CD4-positive, alpha-beta T cell (primary cell): Measurements from ENCODE around the gene TPSG1. TPM values are rescaled to one million over a fixed set of nuclear protein-coding genes. Genes with fewer than 3 reads are reported as not detected.

Experiments
- ATAC-seq: fragments of 200-7000 bp; cut with Tn5 transposase; one replicate; pipeline ENCODE4 v1.10.0; 2022; ENCODE audit warnings: mild to moderate bottlenecking; ENCODE audit not compliant: poor library complexity
- CTCF ChIA-PET: fragments of 350-600 bp; sonication (Branson Sonifier 250); formaldehyde crosslinking; loops from one replicate; lab custom pipeline; 2021; ENCODE audit warnings: antibody characterized with exemption, inconsistent platforms; lab: Charles Lee
- POLR2A ChIA-PET: fragments of 350-600 bp; sonication (Branson Sonifier 250); formaldehyde crosslinking; loops from one replicate; lab custom pipeline; 2021; ENCODE audit warnings: antibody characterized with exemption, inconsistent platforms; lab: Charles Lee
- DNase-seq, 14 experiments: peaks; one replicate each; pipeline ENCODE4 v3.0.0-alpha.2; 2013 to 2020; ENCODE audit warnings: mixed read lengths in 2 of 14
- H3K27ac ChIP-seq, 2 donors: one replicate each; pipeline versions ENCODE4 v1.5.1 to v1.7.0; 2013; ENCODE audit warnings: low read length in 2 of 2, low read depth in 1 of 2, mild to moderate bottlenecking in 1 of 2
- H3K27me3 ChIP-seq, 2 experiments: 1 replicate in 1 of 2; 2 replicates in 1 of 2; pipeline versions ENCODE4 v1.6.1 to v1.7.0; 2013; ENCODE audit warnings: low read length in 2 of 2, control low read depth in 1 of 2, mild to moderate bottlenecking in 1 of 2, moderate library complexity in 1 of 2; ENCODE audit not compliant: insufficient read depth in 2 of 2, control insufficient read depth in 1 of 2
- H3K36me3 ChIP-seq: one replicate; pipeline ENCODE4 v1.6.1; 2013; ENCODE audit warnings: low read length, control low read depth; ENCODE audit not compliant: insufficient read depth
- H3K4me1 ChIP-seq: one replicate; pipeline ENCODE4 v1.6.1; 2013; ENCODE audit warnings: low read length, control low read depth; ENCODE audit not compliant: insufficient read depth
- H3K4me3 ChIP-seq: one replicate; pipeline ENCODE4 v1.5.1; 2013; ENCODE audit warnings: mild to moderate bottlenecking, low read length, moderate library complexity
- H3K9me3 ChIP-seq, 2 experiments: 1 replicate in 1 of 2; 2 replicates in 1 of 2; pipeline versions ENCODE4 v1.6.1 to v1.7.0; 2013; ENCODE audit warnings: low read length in 2 of 2, mild to moderate bottlenecking in 2 of 2, control low read depth in 1 of 2, moderate library complexity in 1 of 2; ENCODE audit not compliant: control insufficient read depth in 1 of 2, insufficient read depth in 1 of 2
- H3K27ac Mint-ChIP-seq: one replicate; pipeline ENCODE4 v1.8.0; 2020; ENCODE audit warnings: mixed read lengths
- H3K27me3 Mint-ChIP-seq: one replicate; pipeline ENCODE4 v1.8.0; 2021; ENCODE audit warnings: mixed read lengths
- H3K36me3 Mint-ChIP-seq: one replicate; pipeline ENCODE4 v1.8.0; 2021; ENCODE audit warnings: low read depth, mixed read lengths
- H3K4me1 Mint-ChIP-seq: one replicate; pipeline ENCODE4 v1.8.0; 2021; ENCODE audit warnings: low read depth, mixed read lengths
- H3K4me3 Mint-ChIP-seq: one replicate; pipeline ENCODE4 v1.8.0; 2020; ENCODE audit warnings: mild to moderate bottlenecking, mixed read lengths
- H3K9me3 Mint-ChIP-seq: one replicate; pipeline ENCODE4 v1.8.0; 2020; ENCODE audit warnings: mixed read lengths
- intact Hi-C, 2 experiments: fragments of 100-400 bp; cut with DNase I in 1 of 2; cut with micrococcal nuclease in 1 of 2; formaldehyde crosslinking; loops; one replicate each; pipeline versions ENCODE4 v1.15.1 to v1.9.0; 2023 to 2025; cut with DNase I, micrococcal nuclease
- total RNA-seq, 174 experiments: library from RNA in 2 of 174; stranded (reverse) in 2 of 174; gene quantifications; one replicate each; pipeline ENCODE4 v1.2.3 and lab custom pipeline; 2021 to 2026
- TF ChIP-seq, protein P1 (sequence below): fragments of 200-600 bp; IDR thresholded peaks from one replicate; pipeline ENCODE4 v1.8.0; 2022; ENCODE audit warnings: antibody characterized with exemption, mild to moderate bottlenecking

TPSG1 gene
- total RNA-seq, 2 experiments from 2014 or later, result not detected

DNA sequence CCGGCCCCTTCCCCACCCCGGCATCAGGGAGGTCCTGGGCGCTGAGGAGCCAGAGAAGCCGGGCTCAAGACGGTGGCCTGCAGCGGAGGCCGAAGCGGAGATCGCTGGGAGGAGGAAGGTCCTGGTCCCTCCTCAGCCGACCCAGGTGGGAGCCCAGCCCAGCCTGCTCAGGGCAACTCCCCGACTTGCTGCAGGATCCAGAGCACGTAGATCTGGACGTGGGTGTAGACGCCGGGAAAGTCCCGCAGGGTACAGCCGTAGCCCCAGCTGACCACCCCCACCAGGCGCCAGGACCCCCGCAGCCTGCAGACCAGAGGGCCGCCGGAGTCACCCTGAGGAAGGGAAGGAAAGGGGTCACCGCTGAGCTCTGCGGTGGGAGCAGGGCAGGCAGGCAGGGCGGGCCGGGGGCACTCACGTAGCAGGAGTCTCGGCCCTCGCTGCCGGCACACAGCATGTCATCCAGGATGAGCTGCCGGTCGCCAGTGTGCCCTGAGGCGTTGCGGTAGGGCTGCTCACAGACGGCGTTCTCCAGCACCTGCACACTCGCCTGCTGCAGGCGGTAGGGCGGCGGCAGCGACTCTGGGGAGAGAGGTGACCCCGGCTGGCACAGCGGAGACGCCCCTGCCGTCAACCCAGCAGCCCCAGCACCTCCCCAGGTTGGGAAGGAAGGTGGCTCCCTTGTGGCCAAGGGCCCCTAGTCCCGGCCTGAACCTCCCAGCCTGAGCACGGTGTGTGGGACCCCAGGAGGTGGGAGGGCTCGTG is 36.2 kb upstream of the TPSG1 start:
- Mint-ChIP-seq H3K9me3 (no peaks in the 10 kb centered on the region), H3K4me3 (no peak overlapping the region), H3K36me3 (no peaks in the 10 kb centered on the region), H3K27ac (no peak overlapping the region), H3K27me3 (peaks cover 23% of the 10 kb centered on the region), H3K4me1 (peaks cover 5% of the 10 kb centered on the region)
- intact Hi-C loops, result no loop called here
- Histone ChIP-seq H3K4me1 (peaks cover 11% of the 10 kb centered on the region), H3K9me3 (peaks cover 0 to 11% of the 10 kb centered on the region in 2 experiments), H3K36me3 (no peaks in the 10 kb centered on the region), H3K4me3 (no peak overlapping the region), H3K27me3 (peaks cover 30 to 36% of the 10 kb centered on the region in 2 experiments), H3K27ac (no peak overlapping the region)
- CTCF ChIA-PET, result no interaction called here
- TF ChIP-seq, protein P1, sequence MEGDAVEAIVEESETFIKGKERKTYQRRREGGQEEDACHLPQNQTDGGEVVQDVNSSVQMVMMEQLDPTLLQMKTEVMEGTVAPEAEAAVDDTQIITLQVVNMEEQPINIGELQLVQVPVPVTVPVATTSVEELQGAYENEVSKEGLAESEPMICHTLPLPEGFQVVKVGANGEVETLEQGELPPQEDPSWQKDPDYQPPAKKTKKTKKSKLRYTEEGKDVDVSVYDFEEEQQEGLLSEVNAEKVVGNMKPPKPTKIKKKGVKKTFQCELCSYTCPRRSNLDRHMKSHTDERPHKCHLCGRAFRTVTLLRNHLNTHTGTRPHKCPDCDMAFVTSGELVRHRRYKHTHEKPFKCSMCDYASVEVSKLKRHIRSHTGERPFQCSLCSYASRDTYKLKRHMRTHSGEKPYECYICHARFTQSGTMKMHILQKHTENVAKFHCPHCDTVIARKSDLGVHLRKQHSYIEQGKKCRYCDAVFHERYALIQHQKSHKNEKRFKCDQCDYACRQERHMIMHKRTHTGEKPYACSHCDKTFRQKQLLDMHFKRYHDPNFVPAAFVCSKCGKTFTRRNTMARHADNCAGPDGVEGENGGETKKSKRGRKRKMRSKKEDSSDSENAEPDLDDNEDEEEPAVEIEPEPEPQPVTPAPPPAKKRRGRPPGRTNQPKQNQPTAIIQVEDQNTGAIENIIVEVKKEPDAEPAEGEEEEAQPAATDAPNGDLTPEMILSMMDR, result no peak
- ATAC-seq (no peak), DNase-seq (no peak)
- POLR2A ChIA-PET, result no interaction called here

DNA sequence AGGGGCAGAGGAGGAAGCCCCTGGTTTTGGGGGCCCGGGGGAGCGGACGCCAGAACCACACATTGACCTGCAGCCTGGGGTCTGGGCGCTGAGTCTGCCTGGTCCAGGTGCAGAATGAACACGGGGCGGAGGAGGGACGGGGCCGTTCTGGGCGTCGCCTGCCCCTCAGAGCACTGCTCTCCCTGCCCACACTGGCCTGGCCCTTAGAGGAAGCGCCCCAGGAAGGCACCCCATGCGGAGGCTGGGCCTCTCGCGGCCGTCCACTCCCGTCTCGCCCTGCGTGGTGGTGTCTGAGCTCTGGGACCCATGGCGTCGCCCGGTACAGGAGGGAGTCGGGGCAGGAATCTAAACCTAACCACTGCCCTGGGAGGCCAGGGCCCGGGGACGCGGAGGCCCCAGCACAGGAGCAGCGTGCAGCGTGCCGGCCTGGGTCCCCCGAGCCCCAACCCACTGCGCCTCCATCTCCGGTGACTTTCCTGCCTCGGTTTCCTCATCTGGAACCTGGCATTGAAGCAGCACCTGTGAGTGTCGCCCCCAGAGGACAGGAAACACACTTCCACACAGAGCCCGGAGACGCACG is 35.1 kb upstream of the TPSG1 start:
- TF ChIP-seq, protein P1, result no peak
- H3K36me3 Mint-ChIP-seq, result no peaks in the 10 kb centered on the region
- H3K27ac ChIP-seq, result no peak overlapping the region
- no peak overlapping the region for H3K27ac Mint-ChIP-seq
- H3K27me3 Mint-ChIP-seq, result peaks cover 23% of the 10 kb centered on the region
- ChIA-PET CTCF (no interaction called here), POLR2A (no interaction called here)
- peaks cover 0 to 11% of the 10 kb centered on the region in 2 experiments for H3K9me3 ChIP-seq
- DNase-seq (no peak), ATAC-seq (no peak)
- H3K9me3 Mint-ChIP-seq, result no peaks in the 10 kb centered on the region
- H3K4me3 Mint-ChIP-seq, result no peak overlapping the region
- intact Hi-C loops, result no loop called here
- H3K4me1 ChIP-seq, result peaks cover 11% of the 10 kb centered on the region
- H3K27me3 ChIP-seq, result peaks cover 30 to 36% of the 10 kb centered on the region in 2 experiments
- H3K4me3 ChIP-seq, result no peak overlapping the region
- no peaks in the 10 kb centered on the region for H3K36me3 ChIP-seq
- H3K4me1 Mint-ChIP-seq, result peaks cover 5% of the 10 kb centered on the region

DNA sequence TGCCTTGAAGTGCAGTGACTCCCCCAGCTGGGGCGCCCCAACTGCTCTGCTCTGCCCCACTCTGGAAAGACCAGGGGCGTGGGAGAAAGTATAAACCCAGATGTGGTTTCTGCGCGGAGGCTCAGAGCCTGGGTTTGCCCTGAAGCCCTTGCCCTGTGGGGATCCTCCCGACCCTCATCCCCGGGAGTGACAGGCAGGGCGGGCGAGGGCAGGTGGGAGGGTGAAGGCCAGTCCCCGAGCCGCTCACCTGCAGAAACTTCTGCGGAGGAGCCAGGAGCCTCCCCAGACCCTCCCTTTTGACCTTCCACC is 34.6 kb upstream of the TPSG1 start:
- H3K27ac ChIP-seq, result no peak overlapping the region
- DNase-seq (no peak), ATAC-seq (no peak)
- H3K27me3 Mint-ChIP-seq, result peaks cover 23% of the 10 kb centered on the region
- no peaks in the 10 kb centered on the region for H3K36me3 ChIP-seq
- peaks cover 30 to 36% of the 10 kb centered on the region in 2 experiments for H3K27me3 ChIP-seq
- H3K4me1 ChIP-seq, result peaks cover 11% of the 10 kb centered on the region
- H3K27ac Mint-ChIP-seq, result no peak overlapping the region
- H3K4me1 Mint-ChIP-seq, result peaks cover 5% of the 10 kb centered on the region
- no peaks in the 10 kb centered on the region for H3K9me3 Mint-ChIP-seq
- TF ChIP-seq, protein P1, result no peak
- intact Hi-C loops, result no loop called here
- H3K36me3 Mint-ChIP-seq, result no peaks in the 10 kb centered on the region
- ChIA-PET POLR2A (no interaction called here), CTCF (no interaction called here)
- H3K4me3 Mint-ChIP-seq, result no peak overlapping the region
- no peak overlapping the region for H3K4me3 ChIP-seq
- peaks cover 0 to 11% of the 10 kb centered on the region in 2 experiments for H3K9me3 ChIP-seq
